Activated CD4-positive, CD25-positive, alpha-beta regulatory T cell treated with anti-CD3 and anti-CD28 coated beads, Interleukin-2, amount 50 U/mL, for 16 hours (primary cell): ENCODE data around the gene SHF.
A peak's percentile ranks its signal among the peaks of the same experiment; 100 is the strongest.

Experiments
- DNase-seq: peaks from one replicate; pipeline ENCODE4 v3.0.0-alpha.2; 2020; ENCODE audit warnings: low read depth, low spot score

SHF gene

DNA sequence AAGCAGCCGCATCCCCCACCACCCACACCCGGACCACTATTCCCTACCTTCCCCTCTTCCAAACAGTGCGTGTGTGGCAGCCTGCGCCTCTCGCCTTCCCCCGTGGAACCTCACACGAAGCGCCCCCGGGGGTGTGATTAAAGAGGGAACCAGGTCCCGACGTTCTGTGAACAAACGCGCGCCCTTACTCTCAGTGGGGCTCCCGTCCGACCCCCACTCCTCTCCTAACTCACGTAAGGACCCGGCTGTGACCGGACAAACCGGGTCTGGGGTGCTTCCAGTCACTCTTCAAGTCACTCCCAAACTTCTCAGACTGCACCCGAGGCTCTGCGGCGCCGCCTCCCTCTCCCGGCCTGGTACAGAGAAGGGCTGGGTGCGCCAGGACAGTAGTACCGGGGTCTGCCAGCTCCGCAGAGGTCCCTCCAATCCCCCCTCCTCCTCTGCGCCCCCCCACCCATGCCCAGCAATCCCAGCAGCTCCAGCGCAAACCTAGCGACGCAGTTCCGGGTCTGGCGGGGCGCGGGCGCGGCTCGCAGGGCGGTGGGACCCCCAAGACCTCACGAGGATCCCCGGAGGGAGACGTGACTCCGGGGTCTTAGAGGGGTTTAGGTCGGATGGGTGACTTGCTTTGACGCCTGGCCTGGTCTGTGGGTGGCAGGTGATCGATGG lies 58.7 kb downstream of the SHF start:
- no peak for DNase-seq

DNA sequence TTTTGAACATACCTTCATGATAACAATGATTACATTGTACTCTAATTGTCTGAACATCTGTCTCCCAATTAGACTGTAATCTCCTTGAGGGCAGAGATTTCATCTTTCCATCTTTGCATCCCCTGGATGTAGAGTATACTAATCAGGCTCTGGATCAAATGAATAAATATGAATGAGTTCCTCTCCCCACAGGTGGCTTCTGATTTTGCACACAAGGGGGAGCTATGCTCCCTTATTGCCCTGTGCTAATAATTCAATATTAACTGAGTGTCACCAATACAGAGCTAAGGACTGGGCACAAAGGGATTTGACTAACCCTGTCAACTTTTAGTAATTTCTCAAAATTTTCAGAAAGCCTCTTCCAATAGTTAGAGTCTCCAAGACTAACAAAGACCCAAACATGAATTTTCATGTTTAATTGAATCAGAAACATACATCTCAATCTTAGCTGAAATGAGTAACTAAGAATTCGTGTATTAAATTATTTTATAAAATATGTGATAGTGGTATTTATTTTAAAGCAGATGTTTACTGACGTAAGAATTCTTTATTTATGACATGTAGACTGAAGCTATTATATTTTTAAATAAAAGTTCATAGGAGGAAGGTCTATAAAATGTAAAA lies 61.1 kb downstream of the SHF start:
- DNase-seq: peak; percentile 15

DNA sequence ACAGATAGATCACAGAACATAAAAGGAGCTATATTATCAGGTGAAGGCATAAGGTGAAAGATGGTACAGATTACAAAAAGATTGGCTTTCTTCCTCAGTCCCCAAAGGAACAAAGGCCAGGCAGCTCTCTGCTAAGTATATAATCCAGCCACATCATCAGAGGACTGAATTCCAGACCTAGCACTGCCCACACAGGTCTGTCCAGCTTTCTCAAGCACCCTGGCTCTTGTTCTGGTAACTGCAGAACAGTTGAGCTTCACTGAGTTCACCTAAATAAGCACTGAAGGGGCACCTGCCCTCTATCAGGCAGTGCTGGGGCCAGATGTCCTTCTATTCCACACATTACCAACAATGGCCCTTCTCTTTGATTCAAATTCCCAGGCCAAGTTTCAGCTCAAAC lies 64.4 kb downstream of the SHF start:
- DNase-seq: no peak

DNA sequence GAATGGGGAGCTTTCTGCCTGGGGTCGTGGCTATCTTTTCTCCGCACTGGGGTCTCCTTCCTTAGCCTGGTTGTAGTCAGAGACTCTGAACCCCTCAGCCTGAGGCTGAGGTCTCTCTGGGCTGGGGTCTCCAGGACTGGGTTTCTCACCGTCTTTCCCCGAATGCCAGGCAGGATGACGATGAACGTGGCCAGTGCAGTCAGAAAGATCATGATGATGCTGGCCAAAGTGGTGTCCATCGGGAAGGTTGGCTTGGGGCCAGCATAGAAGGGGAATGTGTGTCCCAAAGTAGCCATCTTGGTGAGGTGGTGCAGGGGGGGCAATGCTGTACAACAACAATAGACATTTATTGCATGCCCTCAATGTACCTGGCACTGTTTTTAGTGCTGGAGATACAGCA lies 65.0 kb downstream of the SHF start:
- DNase-seq: no peak

DNA sequence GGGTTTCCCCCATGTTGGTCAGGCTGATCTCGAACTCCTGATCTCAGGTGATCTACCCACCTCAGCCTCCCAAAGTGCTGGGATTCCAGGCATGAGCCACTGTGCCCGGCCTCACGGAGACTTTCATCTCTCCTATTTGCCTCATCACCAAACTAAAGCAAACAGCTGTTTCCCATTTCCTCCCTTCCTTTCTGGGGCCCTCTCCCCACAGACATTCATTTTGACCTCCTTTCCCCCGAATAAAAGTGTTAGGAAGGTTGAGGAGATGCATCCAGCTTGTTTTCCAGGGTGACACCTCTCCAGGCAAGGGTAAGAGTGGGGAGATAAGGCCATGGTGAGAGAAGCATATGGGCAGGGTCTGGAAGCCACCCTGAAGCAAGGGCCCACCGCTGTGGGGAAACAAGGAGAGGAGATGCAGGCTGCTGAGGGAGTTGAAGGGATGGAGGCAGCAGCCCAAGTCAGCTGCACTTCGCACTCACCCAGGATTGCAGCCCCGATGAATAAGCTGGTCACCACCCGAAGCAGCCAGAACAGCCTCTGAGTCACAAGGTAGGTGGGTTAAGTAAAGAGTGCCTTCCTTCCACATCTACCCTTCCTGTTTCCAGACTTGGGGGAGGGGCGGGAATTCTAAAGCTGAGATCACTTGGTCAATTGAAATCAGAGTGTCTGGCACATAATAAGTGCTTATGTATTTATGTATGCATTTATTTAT lies 65.9 kb downstream of the SHF start:
- DNase-seq: no peak

DNA sequence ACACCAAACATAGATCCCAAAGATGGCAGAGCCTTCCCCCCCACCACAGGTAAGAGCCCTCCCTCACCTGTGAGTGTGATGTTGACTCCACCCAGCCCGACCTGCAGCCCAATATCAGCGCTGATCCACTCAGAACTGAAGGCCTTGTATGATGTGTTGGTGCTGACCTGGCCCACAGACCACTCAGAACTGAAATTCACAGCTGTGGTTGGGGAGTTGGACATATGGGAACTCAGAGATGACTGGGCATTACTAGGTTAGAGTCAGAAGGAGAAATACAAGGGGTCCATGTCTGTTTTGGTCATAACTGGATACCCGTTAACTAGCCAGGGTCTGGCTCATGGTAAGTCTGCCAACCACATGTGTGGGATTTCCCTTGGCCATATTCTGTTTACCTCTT lies 66.7 kb downstream of the SHF start:
- no peak for DNase-seq

DNA sequence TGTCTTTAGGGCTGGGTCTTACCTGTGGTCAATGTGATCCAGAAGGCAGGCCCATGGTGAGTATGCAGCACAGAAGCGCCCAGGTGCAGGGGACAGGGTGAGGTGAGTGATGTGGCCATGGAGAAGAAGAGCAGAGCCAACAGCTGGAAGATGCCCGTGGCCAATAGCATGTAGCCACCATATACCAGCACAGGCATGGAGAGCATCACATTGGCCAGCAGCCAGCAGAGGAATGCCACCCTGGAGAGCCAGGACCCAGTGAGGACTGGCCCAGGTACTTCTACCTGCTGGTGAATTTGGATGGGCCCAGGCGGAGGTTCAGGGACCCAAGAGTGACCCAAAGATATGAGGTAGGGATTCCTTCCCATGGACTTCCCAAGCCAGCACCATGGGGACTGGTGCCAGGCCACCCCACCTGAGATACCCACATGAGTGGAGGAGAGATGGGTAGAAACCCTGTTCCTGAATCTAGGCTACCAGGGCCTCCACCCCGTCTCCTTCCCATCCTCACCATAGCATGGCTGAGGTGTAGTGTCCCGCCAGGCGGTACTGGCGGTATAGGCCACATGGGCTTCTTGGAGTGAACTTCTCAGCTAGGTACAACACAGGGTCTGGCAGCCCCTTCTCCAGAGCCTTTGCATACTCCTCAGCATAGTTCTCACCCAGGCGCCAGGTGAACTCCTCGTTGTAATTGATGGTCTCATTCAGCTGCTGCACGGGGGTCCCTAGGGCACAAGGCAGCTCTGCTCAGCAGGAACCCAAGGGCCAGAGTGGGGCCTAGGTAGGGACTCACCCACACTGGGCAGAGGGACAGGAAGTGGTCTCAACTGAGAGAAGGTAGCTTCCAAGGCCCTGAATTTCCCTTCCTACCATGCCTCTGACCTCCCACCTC lies 67.4 kb downstream of the SHF start:
- no peak for DNase-seq

DNA sequence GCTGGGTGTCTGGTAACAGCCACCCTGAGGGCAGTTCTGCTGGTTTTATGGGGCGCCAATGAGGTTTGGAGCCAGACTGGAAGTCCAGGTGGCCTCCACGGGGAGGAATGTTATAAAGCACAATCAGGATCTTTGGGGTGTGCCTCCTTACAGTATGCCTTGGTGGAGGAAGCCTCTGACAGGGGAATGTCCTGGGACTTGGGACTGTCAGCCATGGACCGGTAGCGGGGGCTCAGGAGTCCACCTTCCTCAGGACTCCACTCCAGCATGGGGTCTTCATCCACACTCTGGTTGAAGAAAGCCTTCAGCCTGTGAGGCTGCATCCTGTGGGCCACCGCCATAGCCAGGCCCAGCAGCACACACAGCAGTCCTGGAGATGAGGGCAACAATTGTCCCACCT lies 68.8 kb downstream of the SHF start:
- no peak for DNase-seq

DNA sequence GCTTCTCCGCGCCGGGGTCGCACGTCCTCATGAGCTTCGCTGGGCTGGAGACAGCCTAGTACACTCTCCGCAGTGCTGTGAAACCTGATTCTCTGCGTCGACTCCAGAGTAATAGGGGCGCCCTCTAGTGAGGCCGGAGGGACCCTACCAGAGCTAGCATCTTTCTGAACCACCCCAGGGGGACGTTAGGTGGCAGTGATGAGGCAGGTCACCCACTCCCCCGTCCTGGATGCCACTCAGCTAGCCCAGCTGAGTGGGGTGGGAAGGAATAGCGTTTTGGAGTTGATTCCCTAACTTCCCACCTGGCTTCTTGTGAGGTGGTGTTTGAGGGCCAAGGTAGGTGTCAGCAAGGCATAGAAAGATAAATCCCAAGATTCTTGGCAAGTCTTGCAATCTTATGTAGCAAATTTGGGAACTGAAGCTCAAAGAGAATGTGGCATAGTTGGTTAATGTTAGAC lies 69.6 kb downstream of the SHF start:
- DNase-seq: peak; percentile 63

DNA sequence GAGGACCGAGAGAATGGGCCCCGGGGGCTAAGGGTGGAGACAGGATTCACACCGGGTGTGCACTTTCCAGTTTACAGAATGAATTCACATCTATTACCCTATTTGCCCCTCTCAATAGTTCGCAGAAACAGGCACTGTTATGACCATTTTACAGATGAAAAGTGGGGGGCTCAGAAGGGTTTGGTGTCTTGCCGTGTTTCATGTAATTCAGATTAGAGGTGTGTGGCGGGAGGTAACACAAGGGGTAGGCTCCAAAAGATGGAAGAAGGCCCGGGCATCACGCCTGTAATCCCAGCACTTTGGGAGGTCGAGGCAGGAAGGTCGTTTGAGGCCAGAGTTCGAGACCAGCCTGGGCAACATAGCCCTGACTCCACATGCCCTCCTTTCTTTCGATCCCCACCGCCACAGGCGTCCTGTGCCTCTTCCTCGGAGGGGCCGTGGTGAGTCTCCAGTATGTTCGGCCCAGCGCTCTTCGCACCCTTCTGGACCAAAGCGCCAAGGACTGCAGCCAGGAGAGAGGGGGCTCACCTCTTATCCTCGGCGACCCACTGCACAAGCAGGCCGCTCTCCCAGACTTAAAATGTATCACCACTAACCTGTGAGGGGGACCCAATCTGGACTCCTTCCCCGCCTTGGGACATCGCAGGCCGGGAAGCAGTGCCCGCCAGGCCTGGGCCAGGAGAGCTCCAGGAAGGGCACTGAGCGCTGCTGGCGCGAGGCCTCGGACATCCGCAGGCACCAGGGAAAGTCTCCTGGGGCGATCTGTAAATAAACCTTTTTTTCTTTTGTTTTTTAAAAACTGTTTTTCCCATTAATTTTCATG lies 70.2 kb downstream of the SHF start:
- no peak for DNase-seq
